Right atrium auricular region (tissue), 2 donors: Measurements from ENCODE around the gene RHBDD1. TPM values are rescaled to one million over a fixed set of nuclear protein-coding genes. Genes with fewer than 3 reads are reported as not detected.

ENCODE experiments used
- DNase-seq: peaks from one replicate; pipeline ENCODE4 v3.0.0-alpha.2; 2019; ENCODE audit warnings: low spot score
- H3K27ac ChIP-seq, 2 donors: fragments of 200-600 bp; sonication (generic); 1 replicate in 1 of 2; 2 replicates in 1 of 2; pipeline ENCODE4 v1.5.1; 2016 to 2019
- H3K27me3 ChIP-seq, 2 donors: fragments of 200-600 bp; sonication (generic); one replicate each; pipeline versions ENCODE4 v1.5.1 to v1.6.0; 2017 to 2019
- H3K36me3 ChIP-seq: fragments of 200-600 bp; sonication (generic); one replicate; pipeline ENCODE4 v1.5.1; 2016
- H3K4me1 ChIP-seq, 2 donors: fragments of 200-600 bp; sonication (generic); one replicate each; pipeline versions ENCODE4 v1.5.1 to v1.6.0; 2017 to 2019
- H3K4me3 ChIP-seq, 2 donors: fragments of 200-600 bp; sonication (generic); 1 replicate in 1 of 2; 2 replicates in 1 of 2; pipeline ENCODE4 v1.5.1; 2017 to 2019; ENCODE audit warnings: mild to moderate bottlenecking in 1 of 2, moderate library complexity in 1 of 2
- H3K9me3 ChIP-seq, 2 donors: fragments of 200-600 bp; sonication (generic); one replicate each; pipeline ENCODE4 v1.5.1; 2019
- total RNA-seq, 2 donors: library from RNA; depleted of rRNA; stranded (reverse); fragments of >200 nt; gene quantifications; one replicate each; pipeline ENCODE4 v1.1.0, GENCODE V29; 2016
- TF ChIP-seq, protein P1 (sequence below), 2 donors: fragments of 200-600 bp; sonication (generic); IDR thresholded peaks; one replicate each; pipeline ENCODE4 v1.5.1; 2019; ENCODE audit warnings: antibody characterized with exemption in 2 of 2

The RHBDD1 gene
- total RNA-seq, 2 donors from 2014 or later = 12.3 to 16.1 TPM

GRCh38 chr2:227004482-227004881, 168.6 kb downstream of the RHBDD1 start:
- Histone ChIP-seq H3K4me3 (no peak overlapping the region), H3K36me3 (no peaks in the 10 kb centered on the region), H3K27me3 (no peaks in the 10 kb centered on the region), H3K4me1 (no peaks in the 10 kb centered on the region), H3K9me3 (no peaks in the 10 kb centered on the region), H3K27ac (no peak overlapping the region)
- no peak for DNase-seq
- TF ChIP-seq, protein P1, sequence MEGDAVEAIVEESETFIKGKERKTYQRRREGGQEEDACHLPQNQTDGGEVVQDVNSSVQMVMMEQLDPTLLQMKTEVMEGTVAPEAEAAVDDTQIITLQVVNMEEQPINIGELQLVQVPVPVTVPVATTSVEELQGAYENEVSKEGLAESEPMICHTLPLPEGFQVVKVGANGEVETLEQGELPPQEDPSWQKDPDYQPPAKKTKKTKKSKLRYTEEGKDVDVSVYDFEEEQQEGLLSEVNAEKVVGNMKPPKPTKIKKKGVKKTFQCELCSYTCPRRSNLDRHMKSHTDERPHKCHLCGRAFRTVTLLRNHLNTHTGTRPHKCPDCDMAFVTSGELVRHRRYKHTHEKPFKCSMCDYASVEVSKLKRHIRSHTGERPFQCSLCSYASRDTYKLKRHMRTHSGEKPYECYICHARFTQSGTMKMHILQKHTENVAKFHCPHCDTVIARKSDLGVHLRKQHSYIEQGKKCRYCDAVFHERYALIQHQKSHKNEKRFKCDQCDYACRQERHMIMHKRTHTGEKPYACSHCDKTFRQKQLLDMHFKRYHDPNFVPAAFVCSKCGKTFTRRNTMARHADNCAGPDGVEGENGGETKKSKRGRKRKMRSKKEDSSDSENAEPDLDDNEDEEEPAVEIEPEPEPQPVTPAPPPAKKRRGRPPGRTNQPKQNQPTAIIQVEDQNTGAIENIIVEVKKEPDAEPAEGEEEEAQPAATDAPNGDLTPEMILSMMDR (IDR thresholded peaks at IDR 0.05) = no peak

GRCh38 chr2:227006189-227006897, 170.5 kb downstream of the RHBDD1 start:
- no peak for DNase-seq
- H3K4me3 ChIP-seq = no peak overlapping the region
- H3K27me3 ChIP-seq = no peaks in the 10 kb centered on the region
- no peak overlapping the region for H3K27ac ChIP-seq
- H3K4me1 ChIP-seq = no peaks in the 10 kb centered on the region
- H3K9me3 ChIP-seq = no peaks in the 10 kb centered on the region
- TF ChIP-seq, protein P1 (IDR thresholded peaks at IDR 0.05) = no peak
- H3K36me3 ChIP-seq = no peaks in the 10 kb centered on the region

DNA sequence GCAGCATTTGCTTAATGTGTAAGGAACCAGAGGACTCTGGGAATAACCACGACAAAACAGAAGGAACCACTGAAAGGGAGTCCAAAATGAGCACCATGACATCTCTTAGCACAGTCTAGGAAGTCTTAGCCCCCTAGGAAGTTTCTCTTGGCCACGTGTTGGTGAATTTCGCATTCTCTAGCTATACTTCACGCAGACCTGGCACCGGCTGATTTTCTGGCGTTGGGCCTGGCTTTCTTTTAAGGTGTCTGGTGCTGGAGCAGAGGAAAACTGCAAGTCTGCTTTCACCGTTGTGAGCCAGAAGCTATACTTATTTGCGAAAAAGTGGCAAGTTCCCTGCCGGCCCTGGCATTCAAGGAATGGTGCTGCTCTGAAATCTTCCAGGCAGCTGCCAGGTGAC, 171.3 kb downstream of the RHBDD1 start:
- TF ChIP-seq, protein P1 (IDR thresholded peaks at IDR 0.05) = no peak
- Histone ChIP-seq H3K36me3 (no peaks in the 10 kb centered on the region), H3K4me1 (no peaks in the 10 kb centered on the region), H3K4me3 (no peak overlapping the region), H3K9me3 (no peaks in the 10 kb centered on the region), H3K27ac (no peak overlapping the region), H3K27me3 (no peaks in the 10 kb centered on the region)
- DNase-seq = no peak

DNA sequence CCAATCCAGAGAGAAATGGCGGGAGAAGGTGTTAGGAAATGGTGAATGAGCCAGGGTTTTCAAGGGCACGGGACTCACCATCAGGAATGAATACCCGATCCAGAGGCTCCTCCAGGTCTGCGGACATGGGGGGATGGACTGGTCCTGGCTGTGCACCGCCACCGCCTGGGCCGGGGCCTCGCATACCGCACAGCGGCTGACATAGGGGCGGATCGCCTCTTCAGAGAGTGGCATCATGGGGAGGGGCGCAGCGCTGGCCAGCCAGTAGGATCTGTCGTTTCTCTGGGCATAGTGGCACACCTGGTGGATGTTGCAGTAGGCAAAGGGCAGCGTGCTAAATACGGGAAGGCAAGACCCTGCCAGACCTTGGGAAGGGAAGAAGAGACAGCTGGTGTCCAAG, 172.1 kb downstream of the RHBDD1 start:
- Histone ChIP-seq H3K4me3 (no peak overlapping the region), H3K27me3 (no peaks in the 10 kb centered on the region), H3K27ac (no peak overlapping the region), H3K4me1 (no peaks in the 10 kb centered on the region), H3K9me3 (no peaks in the 10 kb centered on the region), H3K36me3 (no peaks in the 10 kb centered on the region)
- DNase-seq = no peak
- TF ChIP-seq, protein P1 (IDR thresholded peaks at IDR 0.05) = no peak

DNA sequence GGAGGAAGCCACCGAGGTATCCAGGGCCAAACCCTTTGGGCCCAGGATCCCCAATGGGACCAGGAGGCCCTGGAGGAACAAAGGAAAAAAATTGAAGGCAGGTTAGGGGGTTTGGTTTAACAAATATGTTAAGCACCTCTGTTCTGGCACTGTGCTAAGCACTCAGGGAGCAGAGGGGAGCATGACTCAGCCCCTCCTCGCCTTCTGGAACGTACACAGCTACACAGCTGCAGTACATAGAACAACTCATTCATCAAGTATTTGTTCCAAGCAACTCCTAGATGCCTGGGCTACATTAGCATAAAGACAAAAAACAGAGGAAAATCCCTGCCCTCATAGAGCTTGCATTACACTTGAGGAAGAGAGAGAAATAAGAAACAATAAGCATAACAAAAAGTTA, 174.6 kb downstream of the RHBDD1 start:
- Histone ChIP-seq H3K36me3 (no peaks in the 10 kb centered on the region), H3K9me3 (no peaks in the 10 kb centered on the region), H3K4me1 (no peaks in the 10 kb centered on the region), H3K27me3 (no peaks in the 10 kb centered on the region), H3K4me3 (no peak overlapping the region), H3K27ac (no peak overlapping the region)
- TF ChIP-seq, protein P1 (IDR thresholded peaks at IDR 0.05) = no peak
- DNase-seq = no peak

- no peak overlapping the region for H3K4me3 ChIP-seq
- no peak overlapping the region for H3K27ac ChIP-seq
- no peaks in the 10 kb centered on the region for H3K4me1 ChIP-seq
- no peaks in the 10 kb centered on the region for H3K9me3 ChIP-seq
- TF ChIP-seq, protein P1 (IDR thresholded peaks at IDR 0.05) = no peak
- DNase-seq = no peak
- no peaks in the 10 kb centered on the region for H3K36me3 ChIP-seq
- no peaks in the 10 kb centered on the region for H3K27me3 ChIP-seq
Measured at GRCh38 chr2:227013330-227013729, 177.5 kb downstream of the RHBDD1 start.
